HepG2 (cell line): ENCODE data around the gene SV2B. TPM values are rescaled to one million over a fixed set of nuclear protein-coding genes. Genes with fewer than 3 reads are reported as not detected.

ENCODE experiments used
- ATAC-seq: fragments of 200-7000 bp; cut with Tn5 transposase; 3 replicates; pipeline ENCODE4 v1.9.1; 2020; ENCODE audit warnings: mild to moderate bottlenecking, moderate library complexity
- BruUV-seq: library from RNA; stranded (reverse); fragments of 400-500 nt; replicated peaks from 2 replicates; lab custom pipeline; 2021; lab: Mats Ljungman, UMichigan
- CTCF ChIA-PET: fragments of 300-600 bp; formaldehyde crosslinking; extraction: SDS; loops from one replicate; lab custom pipeline; 2021; ENCODE audit warnings: low total read pairs, inconsistent platforms, low intra/inter-chr PET ratio; lab: Yijun Ruan, JAX
- POLR2A ChIA-PET: fragments of 350-600 bp; sonication (Branson Sonifier 250); formaldehyde crosslinking; loops from one replicate; lab custom pipeline; 2020; ENCODE audit warnings: antibody characterized with exemption, inconsistent platforms; lab: Yijun Ruan, JAX
- DNase-seq: peaks from one replicate; pipeline ENCODE4 v3.0.0-alpha.2; 2015; ENCODE audit warnings: low spot score
- FAIRE-seq: peaks from 3 replicates; lab custom pipeline; 2011; peaks lifted over from hg19 to GRCh38; lab: Jason Lieb, UNC
- H2AFZ ChIP-seq: one replicate; pipeline ENCODE4 v1.6.1; 2011; ENCODE audit warnings: low read length, inconsistent platforms
- H3K27ac ChIP-seq: fragments of 300-600 bp; 3 replicates; pipeline ENCODE4 v1.8.0; 2011; ENCODE audit warnings: mixed run types, mild to moderate bottlenecking, mixed read lengths, low read length, inconsistent platforms; ENCODE audit not compliant: insufficient read depth; ENCODE audit errors: extremely low read length
- H3K27me3 ChIP-seq, 2 experiments: fragments of 200-600 bp in 1 of 2; 2 replicates in 1 of 2; 3 replicates in 1 of 2; pipeline versions ENCODE4 v1.6.0 to v1.8.0; 2011; ENCODE audit warnings: low read length in 2 of 2, mild to moderate bottlenecking in 2 of 2, moderate library complexity in 2 of 2, inconsistent platforms in 1 of 2; ENCODE audit not compliant: insufficient read depth in 2 of 2, control insufficient read depth in 1 of 2
- H3K36me3 ChIP-seq, 2 experiments: fragments of 200-600 bp in 1 of 2; replicated peaks in 1 of 2; 2 replicates in 1 of 2; 3 replicates in 1 of 2; pipeline versions ENCODE4 v1.5.1 to v1.8.0; 2011; ENCODE audit warnings: low read length in 2 of 2, inconsistent platforms in 1 of 2; ENCODE audit not compliant: insufficient read depth in 2 of 2, control insufficient read depth in 1 of 2
- H3K4me1 ChIP-seq: 2 replicates; pipeline ENCODE4 v1.5.1; 2012; ENCODE audit warnings: low read length, inconsistent platforms; ENCODE audit not compliant: insufficient read depth
- H3K4me2 ChIP-seq: 2 replicates; pipeline ENCODE4 v1.6.0; 2011; ENCODE audit warnings: low read depth, low read length, inconsistent platforms
- H3K4me3 ChIP-seq, 3 experiments: fragments of 200-600 bp in 1 of 3; sonication (generic), shearing (Covaris generic) in 1 of 3; replicated peaks in 1 of 3; 2 replicates each; pipeline ENCODE4 v1.5.1; 2011 to 2016; ENCODE audit warnings: low read length in 3 of 3, inconsistent platforms in 2 of 3, low read depth in 2 of 3, mild to moderate bottlenecking in 2 of 3, control low read depth in 1 of 3, mixed read lengths in 1 of 3; ENCODE audit not compliant: insufficient read depth in 1 of 3
- H3K79me2 ChIP-seq: one replicate; pipeline ENCODE4 v1.6.1; 2011; ENCODE audit warnings: low read length, inconsistent platforms; ENCODE audit not compliant: insufficient read depth
- H3K9ac ChIP-seq: 2 replicates; pipeline ENCODE4 v1.6.0; 2011; ENCODE audit warnings: mild to moderate bottlenecking, low read depth, low read length, inconsistent platforms; ENCODE audit not compliant: insufficient read depth
- H3K9me3 ChIP-seq: 2 replicates; pipeline ENCODE4 v1.5.1; 2012; ENCODE audit warnings: mild to moderate bottlenecking, low read length
- H4K20me1 ChIP-seq: 2 replicates; pipeline ENCODE4 v1.6.0; 2011; ENCODE audit warnings: inconsistent platforms, mild to moderate bottlenecking, low read length, moderate library complexity; ENCODE audit not compliant: insufficient read depth
- AHR ChIP-seq: IDR thresholded peaks from 2 replicates; pipeline ENCODE4 v1.6.1; 2018; ENCODE audit warnings: missing genetic modification reagents, missing compliant biosample characterization
- HMG20A ChIP-seq: IDR thresholded peaks from 2 replicates; pipeline ENCODE4 v1.6.1; 2016; ENCODE audit warnings: borderline replicate concordance
- HOMEZ ChIP-seq: IDR thresholded peaks from 2 replicates; pipeline ENCODE4 v1.6.1; 2016; ENCODE audit warnings: low read depth
- HOXA7 ChIP-seq: sonication (generic); formaldehyde crosslinking; IDR thresholded peaks from 2 replicates; pipeline ENCODE4 v1.8.1; 2022; ENCODE audit warnings: mild to moderate bottlenecking, missing genetic modification reagents, moderate library complexity
- KDM4B ChIP-seq: sonication (generic); formaldehyde crosslinking; IDR thresholded peaks from 2 replicates; pipeline ENCODE4 v1.4.0; 2020; ENCODE audit warnings: missing genetic modification reagents
- TCF7 ChIP-seq: sonication (generic); IDR thresholded peaks from 2 replicates; pipeline ENCODE4 v1.6.1; 2016; ENCODE audit warnings: antibody characterized with exemption, low read depth
- ZIK1 ChIP-seq: sonication (generic); formaldehyde crosslinking; IDR thresholded peaks from 2 replicates; pipeline ENCODE4 v1.5.0; 2020; ENCODE audit warnings: mild to moderate bottlenecking, low read depth, missing genetic modification reagents, borderline replicate concordance
- ZMAT5 ChIP-seq: sonication (generic); formaldehyde crosslinking; IDR thresholded peaks from 2 replicates; pipeline ENCODE4 v1.5.0; 2020; ENCODE audit warnings: mild to moderate bottlenecking, low read depth, missing genetic modification reagents, borderline replicate concordance
- ZNF678 ChIP-seq: sonication (generic); formaldehyde crosslinking; IDR thresholded peaks from 2 replicates; pipeline ENCODE4 v1.4.0; 2020; ENCODE audit warnings: mild to moderate bottlenecking, missing genetic modification reagents
- WGBS: methylation state at CpG from one replicate; pipeline ENCODE4 v1.1.6; 2017; ENCODE audit warnings: low lambda C conversion rate; 5-methylcytosine and 5-hydroxymethylcytosine counted together
- in situ Hi-C: cut with HindIII; loops from 2 replicates; pipeline ENCODE4 v1.10.0; 2017; ENCODE audit warnings: low pct_unique_long_range_greater_than_20kb; ENCODE audit not compliant: extremely low pct_ligation_motif_present
- intact Hi-C: fragments of 100-400 bp; cut with micrococcal nuclease; formaldehyde crosslinking; loops from one replicate; pipeline ENCODE4 v1.10.0; 2022; ENCODE audit not compliant: unreplicated experiment
- polyA plus RNA-seq, 8 experiments: library from polyadenylated mRNA; depleted of rRNA in 3 of 8; stranded (reverse) in 7 of 8; unstranded in 1 of 8; fragments of >200 nt; fragmentation: Illumina TruSeq in 4 of 8; extraction: Trizol in 4 of 8; gene quantifications; 2 replicates each; pipeline versions ENCODE4 v1.2.1 to v1.2.3, GENCODE V29; 2011 to 2016; ENCODE audit warnings: low read depth in 4 of 8, missing spikeins in 1 of 8, mixed read lengths in 1 of 8; ENCODE audit not compliant: insufficient read depth in 1 of 8
- total RNA-seq, 5 experiments: library from RNA; depleted of rRNA; stranded (reverse); fragments of >200 nt; fragmentation: Illumina TruSeq; extraction: Trizol; gene quantifications; 2 replicates each; pipeline ENCODE4 v1.2.3, GENCODE V29; 2016; ENCODE audit warnings: low read depth in 1 of 5
- TF ChIP-seq, protein P1 (sequence below): sonication (generic); formaldehyde crosslinking; IDR thresholded peaks from 2 replicates; pipeline ENCODE4 v1.5.0; 2020; ENCODE audit warnings: mild to moderate bottlenecking, missing genetic modification reagents, moderate library complexity
- TF ChIP-seq, protein P2 (sequence below): sonication (generic); formaldehyde crosslinking; IDR thresholded peaks from 2 replicates; pipeline ENCODE4 v1.4.0; 2020; ENCODE audit warnings: mild to moderate bottlenecking, missing genetic modification reagents
- TF ChIP-seq, protein P3 (sequence below): sonication (generic); formaldehyde crosslinking; IDR thresholded peaks from 2 replicates; pipeline ENCODE4 v1.9.0; 2022; ENCODE audit warnings: low read depth, missing genetic modification reagents

SV2B gene
- total and polyA plus RNA-seq, 2 of the 13 experiments (the other 11 are each of a cell fraction or from before 2014, with no cell fraction given): not detected

GRCh38 chr15:91258415-91258759 is 158.3 kb downstream of the SV2B start:
- in situ Hi-C loops (loop anchor here (25.0 kb wide), 1 partner anchor 321 kb away; the partner anchor contains the start of genes HDDC3 and UNC45A), intact Hi-C loops (no loop called here)
- H3K4me3 ChIP-seq: no peak overlapping the region
- BruUV-seq: no TSS peak
- H2AFZ ChIP-seq: no peak overlapping the region
- WGBS: 37% methylated on average over 2 of the region's 6 CpGs
- H3K27me3 ChIP-seq: peaks cover 0 to 13% of the 10 kb centered on the region in 2 experiments; a peak in 2 of 5 replicates
- no peaks in the 10 kb centered on the region for H3K9me3 ChIP-seq
- no peak overlapping the region for H3K27ac ChIP-seq
- no peak for DNase-seq
- TF ChIP-seq KDM4B: no peak
- TF ChIP-seq, protein P1, sequence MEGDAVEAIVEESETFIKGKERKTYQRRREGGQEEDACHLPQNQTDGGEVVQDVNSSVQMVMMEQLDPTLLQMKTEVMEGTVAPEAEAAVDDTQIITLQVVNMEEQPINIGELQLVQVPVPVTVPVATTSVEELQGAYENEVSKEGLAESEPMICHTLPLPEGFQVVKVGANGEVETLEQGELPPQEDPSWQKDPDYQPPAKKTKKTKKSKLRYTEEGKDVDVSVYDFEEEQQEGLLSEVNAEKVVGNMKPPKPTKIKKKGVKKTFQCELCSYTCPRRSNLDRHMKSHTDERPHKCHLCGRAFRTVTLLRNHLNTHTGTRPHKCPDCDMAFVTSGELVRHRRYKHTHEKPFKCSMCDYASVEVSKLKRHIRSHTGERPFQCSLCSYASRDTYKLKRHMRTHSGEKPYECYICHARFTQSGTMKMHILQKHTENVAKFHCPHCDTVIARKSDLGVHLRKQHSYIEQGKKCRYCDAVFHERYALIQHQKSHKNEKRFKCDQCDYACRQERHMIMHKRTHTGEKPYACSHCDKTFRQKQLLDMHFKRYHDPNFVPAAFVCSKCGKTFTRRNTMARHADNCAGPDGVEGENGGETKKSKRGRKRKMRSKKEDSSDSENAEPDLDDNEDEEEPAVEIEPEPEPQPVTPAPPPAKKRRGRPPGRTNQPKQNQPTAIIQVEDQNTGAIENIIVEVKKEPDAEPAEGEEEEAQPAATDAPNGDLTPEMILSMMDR (CRISPR knock-in tag): peak; percentile 15; the same call in 1 of the 2 replicates
- H3K9ac ChIP-seq: no peak overlapping the region
- H4K20me1 ChIP-seq: no peaks in the 10 kb centered on the region
- H3K36me3 ChIP-seq: no peaks in the 10 kb centered on the region
- no peaks in the 10 kb centered on the region for H3K4me1 ChIP-seq
- POLR2A ChIA-PET: no interaction called here
- no peak overlapping the region for H3K4me2 ChIP-seq
- CTCF ChIA-PET: no interaction called here
- no peaks in the 10 kb centered on the region for H3K79me2 ChIP-seq
- no peak for FAIRE-seq
- ATAC-seq: peak; percentile 91

DNA sequence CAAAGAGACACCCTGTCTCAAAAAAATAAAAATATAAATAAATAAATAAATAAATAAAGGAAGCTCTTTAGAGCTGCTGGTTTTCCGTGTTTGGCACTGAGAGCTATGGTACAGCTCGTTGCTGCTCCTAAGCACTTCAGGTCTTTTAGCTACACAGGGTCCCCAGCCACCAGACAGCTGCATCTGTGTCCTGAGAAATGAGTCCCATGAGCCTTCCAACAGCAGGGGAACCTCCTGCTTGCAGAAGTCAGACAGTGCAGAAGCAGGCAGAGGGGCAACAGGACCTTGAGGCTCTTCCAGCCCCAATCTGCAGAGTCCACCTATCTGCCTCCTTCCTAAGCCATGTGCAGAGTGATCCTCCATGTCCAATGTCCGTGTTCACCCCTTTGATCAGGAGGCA is 159.0 kb downstream of the SV2B start:
- no peaks in the 10 kb centered on the region for H3K79me2 ChIP-seq
- no peak overlapping the region for H2AFZ ChIP-seq
- no peaks in the 10 kb centered on the region for H4K20me1 ChIP-seq
- ChIA-PET CTCF (no interaction called here), POLR2A (no interaction called here)
- H3K4me1 ChIP-seq: no peaks in the 10 kb centered on the region
- no peaks in the 10 kb centered on the region for H3K9me3 ChIP-seq
- BruUV-seq: no TSS peak
- no peak for DNase-seq
- in situ Hi-C loops: loop anchor here (25.0 kb wide), 1 partner anchor 322 kb away; the partner anchor contains the start of genes HDDC3 and UNC45A
- no peak for ATAC-seq
- no peak for FAIRE-seq
- H3K9ac ChIP-seq: no peak overlapping the region
- intact Hi-C loops: no loop called here
- H3K27ac ChIP-seq: no peak overlapping the region
- H3K4me3 ChIP-seq: no peak overlapping the region
- H3K4me2 ChIP-seq: no peak overlapping the region
- 4% methylated on average over 2 of the region's 3 CpGs for WGBS
- peaks cover 0 to 16% of the 10 kb centered on the region in 2 experiments; a peak in 3 of 5 replicates for H3K27me3 ChIP-seq
- H3K36me3 ChIP-seq: no peaks in the 10 kb centered on the region
- TF ChIP-seq ZNF678 (CRISPR knock-in tag) (no peak), ZMAT5 (CRISPR knock-in tag) (no peak), TCF7 (no peak), ZIK1 (CRISPR knock-in tag) (no peak), HOMEZ (CRISPR knock-in tag) (no peak), HOXA7 (CRISPR knock-in tag) (no peak), HMG20A (CRISPR knock-in tag) (no peak), AHR (CRISPR knock-in tag) (no peak)
- TF ChIP-seq, protein P2, sequence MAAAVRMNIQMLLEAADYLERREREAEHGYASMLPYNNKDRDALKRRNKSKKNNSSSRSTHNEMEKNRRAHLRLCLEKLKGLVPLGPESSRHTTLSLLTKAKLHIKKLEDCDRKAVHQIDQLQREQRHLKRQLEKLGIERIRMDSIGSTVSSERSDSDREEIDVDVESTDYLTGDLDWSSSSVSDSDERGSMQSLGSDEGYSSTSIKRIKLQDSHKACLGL: no peak
- TF ChIP-seq, protein P3, sequence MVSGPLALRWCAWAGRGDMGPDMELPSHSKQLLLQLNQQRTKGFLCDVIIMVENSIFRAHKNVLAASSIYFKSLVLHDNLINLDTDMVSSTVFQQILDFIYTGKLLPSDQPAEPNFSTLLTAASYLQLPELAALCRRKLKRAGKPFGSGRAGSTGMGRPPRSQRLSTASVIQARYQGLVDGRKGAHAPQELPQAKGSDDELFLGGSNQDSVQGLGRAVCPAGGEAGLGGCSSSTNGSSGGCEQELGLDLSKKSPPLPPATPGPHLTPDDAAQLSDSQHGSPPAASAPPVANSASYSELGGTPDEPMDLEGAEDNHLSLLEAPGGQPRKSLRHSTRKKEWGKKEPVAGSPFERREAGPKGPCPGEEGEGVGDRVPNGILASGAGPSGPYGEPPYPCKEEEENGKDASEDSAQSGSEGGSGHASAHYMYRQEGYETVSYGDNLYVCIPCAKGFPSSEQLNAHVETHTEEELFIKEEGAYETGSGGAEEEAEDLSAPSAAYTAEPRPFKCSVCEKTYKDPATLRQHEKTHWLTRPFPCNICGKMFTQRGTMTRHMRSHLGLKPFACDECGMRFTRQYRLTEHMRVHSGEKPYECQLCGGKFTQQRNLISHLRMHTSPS (CRISPR knock-in tag): no peak
